GM13976 (cell line): Measurements from ENCODE around the gene PGBD5.

Experiments used
- DNase-seq: peaks from one replicate; pipeline ENCODE4 v3.0.0; 2012; ENCODE audit warnings: low spot score
- CTCF ChIP-seq: IDR thresholded peaks from 2 replicates; pipeline ENCODE4 v1.5.1; 2012; ENCODE audit warnings: borderline replicate concordance, mild to moderate bottlenecking; ENCODE audit not compliant: insufficient read depth; ENCODE audit errors: extremely low read depth, missing control alignments, control extremely low read depth
- in situ Hi-C: fragments of 300-500 bp; cut with MboI; formaldehyde crosslinking; loops from one replicate; pipeline ENCODE4 v1.12.0; 2022; ENCODE audit warnings: low sequenced_read_pairs, mixed read lengths, inconsistent platforms; ENCODE audit not compliant: unreplicated experiment

PGBD5 gene

GRCh38 chr1:230435108-230435507 is 9.0 kb upstream of the PGBD5 start:
- no peak for DNase-seq
- TF ChIP-seq CTCF: no peak
- in situ Hi-C loops: no loop called here

GRCh38 chr1:230431527-230431926 is 5.4 kb upstream of the PGBD5 start:
- in situ Hi-C loops: no loop called here
- no peak for DNase-seq
- no peak for TF ChIP-seq CTCF

- DNase-seq: no peak
- no peak for TF ChIP-seq CTCF
- in situ Hi-C loops: no loop called here
Observed at GRCh38 chr1:230430499-230430898, 4.4 kb upstream of the PGBD5 start.

- in situ Hi-C loops: no loop called here
- TF ChIP-seq CTCF: no peak
- DNase-seq: no peak
Observed at GRCh38 chr1:230429067-230429735, 3.1 kb upstream of the PGBD5 start.

GRCh38 chr1:230427981-230428380 is 1.8 kb upstream of the PGBD5 start:
- no peak for TF ChIP-seq CTCF
- in situ Hi-C loops: no loop called here
- no peak for DNase-seq

GRCh38 chr1:230427094-230427876 is 1.2 kb upstream of the PGBD5 start:
- DNase-seq: no peak
- in situ Hi-C loops: no loop called here
- TF ChIP-seq CTCF: no peak
